Naive B cell (primary cell): Measurements from ENCODE around the gene WNT3. TPM values are rescaled to one million over a fixed set of nuclear protein-coding genes. Genes with fewer than 3 reads are reported as not detected.
"Not testable (repeated sequence)": the region's sequence is repeated elsewhere in the genome, so short reads cannot be mapped to it uniquely, and the experiment has no call there.

ENCODE experiments used
- ATAC-seq, 2 donors: fragments of 150-1000 bp; cut with Tn5 transposase; 2 replicates each; pipeline ENCODE4 v1.10.0; 2021; ENCODE audit warnings: low read depth in 2 of 2, mild to moderate bottlenecking in 2 of 2, moderate library complexity in 2 of 2
- DNase-seq: peaks from one replicate; pipeline ENCODE4 v3.0.0; 2022
- H3K27ac Mint-ChIP-seq, 6 donors: one replicate each; pipeline ENCODE4 v1.8.0; 2020 to 2022; ENCODE audit warnings: mild to moderate bottlenecking in 6 of 6, mixed read lengths in 6 of 6, moderate library complexity in 5 of 6, inconsistent platforms in 2 of 6
- H3K27me3 Mint-ChIP-seq, 3 donors: one replicate each; pipeline ENCODE4 v1.8.0; 2021 to 2022; ENCODE audit warnings: mixed read lengths in 3 of 3, mild to moderate bottlenecking in 1 of 3
- H3K36me3 Mint-ChIP-seq, 2 donors: one replicate each; pipeline ENCODE4 v1.8.0; 2020 to 2022; ENCODE audit warnings: mixed read lengths in 2 of 2, inconsistent platforms in 1 of 2, mild to moderate bottlenecking in 1 of 2
- H3K4me1 Mint-ChIP-seq, 3 donors: one replicate each; pipeline ENCODE4 v1.8.0; 2020 to 2022; ENCODE audit warnings: mixed read lengths in 3 of 3, inconsistent platforms in 1 of 3, mild to moderate bottlenecking in 1 of 3, moderate library complexity in 1 of 3
- H3K4me3 Mint-ChIP-seq, 8 donors: one replicate each; pipeline ENCODE4 v1.8.0; 2020 to 2022; ENCODE audit warnings: mild to moderate bottlenecking in 8 of 8, mixed read lengths in 8 of 8, moderate library complexity in 8 of 8, inconsistent platforms in 2 of 8
- H3K9me3 Mint-ChIP-seq, 7 donors: one replicate each; pipeline ENCODE4 v1.8.0; 2020 to 2022; ENCODE audit warnings: mixed read lengths in 7 of 7, mild to moderate bottlenecking in 5 of 7, inconsistent platforms in 2 of 7, moderate library complexity in 1 of 7
- polyA plus RNA-seq, 6 donors: library from polyadenylated mRNA; unstranded; fragments of 300-500 nt; fragmentation: Illumina TruSeq; gene quantifications; one replicate each; pipeline ENCODE4 v1.2.3, GENCODE V29; 2021; ENCODE audit warnings: low read depth in 6 of 6

The WNT3 gene
- polyA plus RNA-seq, 6 donors from 2014 or later, result 0.06 to 0.73 (median 0.17) TPM; not detected in 2

DNA sequence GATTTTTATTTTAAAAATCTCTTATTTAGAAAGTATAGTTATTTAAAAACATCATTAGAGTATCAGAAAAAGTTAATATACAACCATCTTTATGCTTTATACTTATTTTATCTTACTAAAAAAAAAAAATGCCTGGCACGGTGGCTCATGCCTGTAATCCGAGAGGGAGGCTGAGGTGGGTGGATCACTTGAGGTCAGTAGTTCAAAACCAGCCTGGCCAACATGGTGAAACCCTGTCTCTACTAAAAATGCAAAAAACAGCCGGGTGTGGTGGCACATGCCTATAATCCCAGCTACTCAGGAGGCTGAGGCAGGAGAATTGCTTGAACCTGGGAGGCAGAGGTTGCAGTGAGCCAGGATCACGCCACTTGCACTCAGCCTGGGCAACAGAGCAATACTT lies 60.9 kb downstream of the WNT3 start:
- H3K9me3 Mint-ChIP-seq, DNase-seq, ATAC-seq, H3K4me3 Mint-ChIP-seq, H3K27me3 Mint-ChIP-seq, H3K4me1 Mint-ChIP-seq: not testable (repeated sequence)
- peaks cover 15 to 29% of the 10 kb centered on the region in 2 donors for H3K36me3 Mint-ChIP-seq
- peak overlapping the region in 1 of 6 donors; percentile 30 for H3K27ac Mint-ChIP-seq

DNA sequence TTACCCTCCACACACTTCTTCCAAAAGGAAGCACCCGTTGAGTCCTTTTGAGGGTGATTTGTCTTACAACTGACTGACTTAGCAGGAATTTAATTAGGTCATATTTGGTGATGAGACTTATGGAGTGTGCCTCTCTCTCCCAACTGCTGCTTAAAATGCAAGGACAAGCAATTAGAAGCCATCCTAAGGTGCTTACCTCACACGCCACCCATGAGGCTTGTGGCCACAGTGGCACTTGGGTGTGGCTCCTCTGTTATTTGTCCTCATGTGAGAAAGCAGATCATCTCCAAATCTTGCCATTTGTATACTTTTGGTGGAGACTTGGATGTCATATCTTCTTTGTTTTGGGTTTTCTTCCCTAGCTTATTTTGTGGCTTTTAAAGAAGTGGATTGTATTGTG lies 61.6 kb downstream of the WNT3 start:
- no peak overlapping the region for H3K4me3 Mint-ChIP-seq

DNA sequence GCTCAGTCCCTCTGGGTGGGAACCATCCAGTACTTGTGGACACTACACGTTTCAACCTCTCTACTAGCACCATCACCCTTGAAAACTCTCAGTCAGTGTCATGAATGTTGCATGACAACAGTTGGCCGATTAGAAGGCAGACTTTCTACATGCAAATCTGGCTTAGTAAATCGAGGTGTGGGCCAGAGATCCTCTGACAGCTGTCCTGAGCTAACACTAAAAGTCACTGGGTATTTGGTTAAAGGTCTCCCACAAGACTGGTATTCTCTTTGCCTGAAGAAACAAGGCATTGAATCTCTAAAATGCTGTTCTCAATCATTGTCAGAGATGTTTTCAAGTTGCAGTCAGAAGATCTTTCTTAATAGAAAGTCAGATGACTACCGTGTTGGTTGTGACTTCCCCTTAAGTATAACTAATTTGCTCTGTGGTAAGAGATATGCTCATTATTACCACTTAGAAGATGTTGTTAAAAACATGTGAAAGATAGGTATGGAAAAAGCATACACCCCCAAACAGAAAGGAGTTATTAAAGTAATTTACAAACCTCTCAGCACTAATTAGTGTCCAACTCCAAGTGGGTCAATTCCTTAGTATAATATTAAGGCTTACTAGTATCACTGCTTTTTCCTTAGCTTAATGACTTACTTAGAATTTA lies 62.3 kb downstream of the WNT3 start:
- H3K27me3 Mint-ChIP-seq, result no peaks in the 10 kb centered on the region
- no peaks in the 10 kb centered on the region for H3K4me1 Mint-ChIP-seq
- peak overlapping the region in 1 of 8 donors; percentile 9 for H3K4me3 Mint-ChIP-seq
- DNase-seq, result no peak
- no peak for ATAC-seq
- peak overlapping the region in 2 of 6 donors; percentile 14 to 75 for H3K27ac Mint-ChIP-seq
- H3K36me3 Mint-ChIP-seq, result peaks cover 15 to 29% of the 10 kb centered on the region in 2 donors
- no peaks in the 10 kb centered on the region for H3K9me3 Mint-ChIP-seq

More for the DNA sequence above, 61.6 kb downstream of the WNT3 start:
- DNase-seq (no peak), ATAC-seq (no peak)
- peak overlapping the region in 2 of 6 donors; percentile 14 to 75 for H3K27ac Mint-ChIP-seq
- no peaks in the 10 kb centered on the region for H3K9me3 Mint-ChIP-seq
- peaks cover 15 to 29% of the 10 kb centered on the region in 2 donors for H3K36me3 Mint-ChIP-seq
- H3K4me1 Mint-ChIP-seq, result no peaks in the 10 kb centered on the region
- H3K27me3 Mint-ChIP-seq, result no peaks in the 10 kb centered on the region

DNA sequence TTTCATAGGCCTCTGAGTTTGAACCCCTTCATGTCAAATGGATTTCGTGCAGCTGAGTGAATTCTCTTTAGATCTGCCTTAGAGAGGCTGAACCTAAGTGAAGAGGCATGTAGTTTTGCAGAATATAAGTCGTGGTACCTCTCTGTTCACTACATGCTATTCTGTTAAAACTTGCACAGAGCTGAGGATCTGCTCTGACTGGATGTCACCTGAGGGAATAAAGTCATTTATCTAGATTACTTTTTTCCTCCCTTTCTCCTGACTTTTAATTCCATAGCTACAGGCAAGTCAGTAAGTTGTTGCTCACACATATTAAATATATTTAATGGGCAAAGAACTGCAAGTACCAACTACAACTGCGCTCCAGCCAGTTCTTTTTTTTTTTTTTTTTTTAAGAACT lies 64.7 kb downstream of the WNT3 start:
- Mint-ChIP-seq H3K27ac (no peak overlapping the region), H3K9me3 (no peaks in the 10 kb centered on the region), H3K4me1 (peaks cover 9 to 12% (median 9%) of the 10 kb centered on the region in 3 donors), H3K27me3 (no peaks in the 10 kb centered on the region), H3K36me3 (peaks cover 15 to 29% of the 10 kb centered on the region in 2 donors), H3K4me3 (no peak overlapping the region)
- DNase-seq (no peak), ATAC-seq (no peak)

DNA sequence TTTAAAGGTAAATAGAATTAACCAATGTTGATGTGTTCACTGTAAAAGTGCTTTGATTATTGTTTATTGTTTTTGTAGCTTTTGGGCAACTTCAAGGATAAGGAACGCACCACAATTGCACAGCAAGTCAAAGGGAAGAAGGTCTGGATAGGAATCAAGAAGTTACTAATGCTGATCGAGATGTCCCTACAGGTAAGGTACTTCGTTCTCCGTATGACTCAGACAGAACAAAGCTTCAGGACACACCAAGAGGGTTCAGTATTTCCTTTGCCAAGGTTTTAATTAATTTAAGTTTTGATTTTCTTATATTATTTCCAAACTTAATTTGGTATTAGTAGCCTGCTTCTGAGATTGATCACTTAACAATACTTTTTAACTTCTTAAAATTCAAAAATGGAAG lies 67.1 kb downstream of the WNT3 start:
- Mint-ChIP-seq H3K27ac (no peak overlapping the region), H3K9me3 (no peaks in the 10 kb centered on the region), H3K27me3 (no peaks in the 10 kb centered on the region), H3K4me1 (peaks cover 15 to 26% (median 16%) of the 10 kb centered on the region in 3 donors), H3K36me3 (peaks cover 11 to 19% of the 10 kb centered on the region in 2 donors), H3K4me3 (no peak overlapping the region)
- DNase-seq, result no peak
- no peak for ATAC-seq

DNA sequence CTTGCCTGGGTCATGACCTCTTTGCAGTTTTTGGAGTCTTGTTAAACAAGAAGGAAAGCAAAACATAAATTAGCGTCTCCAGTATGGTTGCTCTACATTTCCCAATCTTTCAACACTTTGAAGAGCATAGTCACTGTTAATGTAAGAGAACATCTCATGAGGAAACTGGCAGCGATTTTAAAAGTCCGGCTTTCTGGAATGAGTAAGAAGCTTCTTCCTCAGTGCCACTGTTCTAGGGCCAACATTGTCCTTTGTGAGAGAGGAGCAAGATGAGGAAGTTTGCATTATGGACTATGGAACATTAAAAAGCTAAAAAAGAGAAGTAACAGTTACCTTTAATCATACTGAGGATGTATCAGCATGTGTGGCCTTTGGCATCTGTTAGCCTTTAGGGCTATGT lies 73.1 kb downstream of the WNT3 start:
- ATAC-seq (peak in 1 of 2 donors; percentile 30), DNase-seq (no peak)
- Mint-ChIP-seq H3K27me3 (no peaks in the 10 kb centered on the region), H3K4me1 (peaks cover 31 to 60% (median 49%) of the 10 kb centered on the region in 3 donors), H3K9me3 (peaks cover 0 to 2% (median 0%) of the 10 kb centered on the region in 7 donors), H3K36me3 (peaks cover 0 to 5% of the 10 kb centered on the region in 2 donors), H3K27ac (peak overlapping the region in 3 of 6 donors; percentile 24 to 71 (median 51)), H3K4me3 (no peak overlapping the region)

DNA sequence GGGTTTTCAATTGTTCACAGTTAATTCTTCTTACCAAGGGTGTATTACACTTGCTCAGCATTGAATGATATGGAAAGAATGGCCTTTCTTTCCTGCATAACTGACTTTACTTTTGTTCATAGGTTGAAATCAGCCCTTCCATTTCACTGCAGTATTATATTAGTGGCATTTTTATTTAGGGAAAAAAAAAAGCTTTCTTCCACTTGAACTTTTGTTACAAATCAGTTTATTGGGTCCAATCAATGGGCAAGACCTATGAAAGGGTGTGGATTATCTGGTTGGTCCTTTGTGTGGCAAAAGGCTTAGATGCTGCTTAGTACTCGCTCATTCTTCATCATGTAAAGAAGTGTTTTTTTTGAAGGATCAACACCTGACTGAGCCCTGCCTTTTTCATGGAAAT lies 74.1 kb downstream of the WNT3 start:
- H3K27ac Mint-ChIP-seq, result peak overlapping the region in 4 of 6 donors; percentile 45 to 71 (median 56)
- H3K36me3 Mint-ChIP-seq, result peaks cover 0 to 5% of the 10 kb centered on the region in 2 donors
- DNase-seq, result no peak
- H3K4me3 Mint-ChIP-seq, result no peak overlapping the region
- peaks cover 0 to 2% (median 0%) of the 10 kb centered on the region in 7 donors for H3K9me3 Mint-ChIP-seq
- peaks cover 28 to 57% (median 53%) of the 10 kb centered on the region in 3 donors for H3K4me1 Mint-ChIP-seq
- ATAC-seq, result no peak
- no peaks in the 10 kb centered on the region for H3K27me3 Mint-ChIP-seq

DNA sequence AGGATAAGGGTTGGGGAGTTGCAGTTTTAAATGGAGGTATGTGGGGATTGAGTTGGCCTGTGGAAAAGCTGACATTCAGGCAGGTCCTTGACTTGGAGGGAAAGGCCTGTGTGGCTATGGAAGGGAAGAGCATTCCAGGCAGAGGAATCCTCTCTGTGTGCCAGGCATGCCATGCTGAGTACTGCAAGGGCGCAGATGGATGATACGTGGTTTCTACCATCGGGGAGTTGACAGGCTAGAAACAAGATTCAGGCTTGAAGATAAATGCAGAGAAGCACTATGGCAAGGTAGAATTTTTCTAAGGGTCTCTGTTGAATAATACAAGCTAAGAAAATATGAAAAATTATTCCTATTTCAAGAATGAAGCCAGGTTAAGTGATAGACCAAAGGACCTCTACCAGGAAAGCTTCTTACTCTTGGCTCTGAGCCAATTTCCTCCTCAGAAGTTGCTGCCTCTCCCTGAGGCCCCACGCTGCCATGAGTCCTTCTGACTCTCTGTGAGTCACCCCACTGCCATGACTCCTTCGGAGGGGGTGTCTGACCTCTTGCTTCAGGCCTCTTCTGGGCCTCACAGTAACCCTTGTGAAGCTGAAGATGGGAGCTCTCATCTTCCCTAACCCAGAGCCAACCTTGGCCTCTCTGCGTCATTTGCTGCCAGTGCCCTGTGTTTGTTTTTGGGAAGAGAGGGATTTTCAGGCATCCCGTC lies 75.8 kb downstream of the WNT3 start:
- Mint-ChIP-seq H3K27ac (peak overlapping the region in 5 of 6 donors; percentile 13 to 90 (median 77)), H3K4me3 (no peak overlapping the region), H3K4me1 (peaks cover 17 to 50% (median 43%) of the 10 kb centered on the region in 3 donors), H3K36me3 (peaks cover 0 to 5% of the 10 kb centered on the region in 2 donors), H3K9me3 (peaks cover 0 to 2% (median 0%) of the 10 kb centered on the region in 7 donors), H3K27me3 (no peaks in the 10 kb centered on the region)
- ATAC-seq (no peak), DNase-seq (no peak)

DNA sequence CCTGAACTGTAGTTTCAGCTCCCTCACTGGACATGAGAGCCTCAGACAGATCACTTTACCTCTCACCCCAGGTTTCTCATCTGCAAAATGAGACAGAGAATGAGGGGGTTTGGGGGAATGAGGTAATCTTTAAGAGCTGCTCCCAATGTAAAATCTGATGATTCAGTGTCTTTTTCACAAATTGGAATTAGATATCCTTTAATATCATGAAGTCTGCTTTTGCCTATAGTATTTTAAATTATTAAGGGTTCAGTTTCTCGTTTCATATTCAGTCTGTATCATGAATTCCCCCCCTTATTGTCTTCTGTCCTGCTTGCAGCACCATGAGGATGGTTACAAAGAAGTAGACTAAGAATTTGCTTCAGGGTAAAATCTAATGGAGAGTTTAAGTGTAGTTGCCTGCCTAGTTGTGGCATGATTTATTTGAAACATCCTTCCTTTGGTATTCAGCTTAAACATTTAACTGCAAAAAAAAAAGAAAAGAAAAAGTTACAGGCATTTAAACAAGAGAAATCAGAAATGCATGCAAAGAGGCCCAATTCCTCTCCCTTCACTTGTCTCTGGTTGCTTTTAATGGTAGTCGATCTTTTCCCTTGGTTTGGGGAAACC lies 77.3 kb downstream of the WNT3 start:
- Mint-ChIP-seq H3K4me1 (peaks cover 30 to 59% (median 58%) of the 10 kb centered on the region in 3 donors), H3K9me3 (peaks cover 0 to 2% (median 0%) of the 10 kb centered on the region in 7 donors), H3K27ac (no peak overlapping the region), H3K27me3 (no peaks in the 10 kb centered on the region), H3K4me3 (no peak overlapping the region), H3K36me3 (peaks cover 0 to 5% of the 10 kb centered on the region in 2 donors)
- no peak for DNase-seq
- no peak for ATAC-seq

DNA sequence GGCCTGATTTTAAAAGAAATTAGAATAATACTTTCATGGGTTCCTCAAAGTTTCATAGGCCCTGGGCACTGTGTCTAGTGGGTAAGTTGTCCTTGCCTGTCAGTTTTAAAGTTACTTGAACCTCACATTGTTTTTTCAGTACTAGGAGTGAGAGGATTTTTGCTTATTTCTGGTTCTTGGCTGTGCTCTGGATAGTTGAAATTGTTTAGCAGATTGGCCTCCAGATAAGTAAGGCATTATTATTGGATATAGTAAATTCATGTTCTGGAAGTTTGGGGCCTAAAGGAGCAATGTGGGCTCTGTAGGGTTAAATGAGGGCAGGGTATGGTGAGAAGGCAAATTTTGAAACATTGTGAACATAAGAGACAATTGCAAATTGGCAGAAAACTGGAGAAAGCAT lies 78.5 kb downstream of the WNT3 start:
- no peak for ATAC-seq
- Mint-ChIP-seq H3K4me3 (no peak overlapping the region), H3K36me3 (peaks cover 0 to 5% of the 10 kb centered on the region in 2 donors), H3K27me3 (no peaks in the 10 kb centered on the region), H3K27ac (peak overlapping the region in 1 of 6 donors; percentile 5), H3K4me1 (peaks cover 29 to 59% (median 57%) of the 10 kb centered on the region in 3 donors), H3K9me3 (peaks cover 0 to 2% (median 0%) of the 10 kb centered on the region in 7 donors)
- DNase-seq, result no peak

DNA sequence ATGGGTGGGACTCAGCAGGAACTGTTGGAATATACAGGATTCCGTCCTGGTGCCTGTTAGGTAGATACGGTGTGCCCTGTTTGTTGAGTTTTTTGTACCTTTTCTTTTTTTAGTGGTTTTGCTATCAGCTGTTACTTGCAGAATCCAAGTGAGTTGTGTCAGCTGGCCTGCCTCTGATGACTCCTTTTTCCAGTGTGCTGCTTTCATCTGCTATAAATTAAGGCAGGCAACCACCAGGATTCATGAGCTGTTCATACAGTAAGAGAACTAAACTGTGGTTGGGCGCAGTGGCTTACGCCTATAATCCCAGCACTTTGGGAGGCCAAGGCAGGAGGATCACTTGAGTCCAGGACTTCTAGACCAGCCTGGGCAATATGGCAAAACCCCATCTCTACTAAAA lies 79.9 kb downstream of the WNT3 start:
- H3K36me3 Mint-ChIP-seq, result no peaks in the 10 kb centered on the region
- DNase-seq, result no peak
- peaks cover 0 to 2% (median 0%) of the 10 kb centered on the region in 7 donors for H3K9me3 Mint-ChIP-seq
- no peak overlapping the region for H3K4me3 Mint-ChIP-seq
- H3K27ac Mint-ChIP-seq, result peak overlapping the region in 1 of 6 donors; percentile 87
- no peaks in the 10 kb centered on the region for H3K27me3 Mint-ChIP-seq
- no peak for ATAC-seq
- H3K4me1 Mint-ChIP-seq, result peaks cover 26 to 58% (median 53%) of the 10 kb centered on the region in 3 donors

DNA sequence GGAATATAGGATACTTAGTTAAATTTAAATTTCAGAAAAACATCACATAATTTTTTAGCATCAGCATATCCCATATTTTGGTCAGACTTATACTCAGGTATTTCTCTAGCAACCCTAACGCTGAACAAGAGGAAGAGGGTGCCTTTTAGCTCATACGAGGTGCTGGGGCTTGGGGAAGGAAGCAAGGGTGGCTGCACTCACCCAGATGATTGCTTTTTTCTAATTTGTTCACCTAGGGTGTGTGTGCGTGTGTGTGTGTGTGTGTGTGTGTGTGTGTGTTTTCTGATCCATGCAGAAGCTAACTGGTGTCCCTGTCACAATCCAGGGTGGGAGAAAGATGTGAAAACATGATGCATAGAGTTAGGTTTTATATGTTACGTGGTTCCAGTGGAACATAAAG lies 81.2 kb downstream of the WNT3 start:
- no peaks in the 10 kb centered on the region for H3K27me3 Mint-ChIP-seq
- no peaks in the 10 kb centered on the region for H3K9me3 Mint-ChIP-seq
- ATAC-seq (peak; percentile 85 to 88), DNase-seq (peak; percentile 61)
- H3K36me3 Mint-ChIP-seq, result no peaks in the 10 kb centered on the region
- peaks cover 26 to 49% (median 42%) of the 10 kb centered on the region in 3 donors for H3K4me1 Mint-ChIP-seq
- H3K27ac Mint-ChIP-seq, result peak overlapping the region; percentile 61 to 96 (median 90)
- peak overlapping the region; percentile 29 to 82 (median 66) for H3K4me3 Mint-ChIP-seq

DNA sequence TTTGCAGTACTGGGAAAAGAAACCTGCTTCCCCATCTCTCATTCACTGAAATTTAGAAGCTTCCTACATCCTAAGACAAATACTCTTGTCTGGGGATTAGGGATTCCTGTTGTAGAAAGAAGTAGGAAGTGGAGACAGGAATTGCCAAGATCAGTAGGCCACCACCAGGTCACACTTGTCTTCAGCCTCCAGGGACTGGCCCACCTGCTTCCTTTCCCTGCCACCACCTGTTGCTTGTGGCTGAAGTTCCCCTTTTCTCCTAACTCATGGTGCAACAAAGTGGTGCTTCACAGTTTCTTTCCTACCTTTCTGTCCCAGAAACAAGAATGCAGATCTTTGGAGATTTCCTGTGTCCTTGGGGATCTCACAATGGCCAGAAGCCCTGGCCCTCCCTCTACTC lies 82.4 kb downstream of the WNT3 start:
- peak overlapping the region; percentile 72 to 96 (median 88) for H3K27ac Mint-ChIP-seq
- H3K4me3 Mint-ChIP-seq, result peak overlapping the region; percentile 44 to 82 (median 68)
- H3K9me3 Mint-ChIP-seq, result no peaks in the 10 kb centered on the region
- no peaks in the 10 kb centered on the region for H3K36me3 Mint-ChIP-seq
- ATAC-seq (peak; percentile 87 to 89), DNase-seq (peak; percentile 74)
- H3K4me1 Mint-ChIP-seq, result peaks cover 29 to 44% (median 39%) of the 10 kb centered on the region in 3 donors
- no peaks in the 10 kb centered on the region for H3K27me3 Mint-ChIP-seq
